K562 (cell line): ENCODE measurements around the gene ARSK. TPM values are rescaled to one million over a fixed set of nuclear protein-coding genes. Genes with fewer than 3 reads are reported as not detected.

Source experiments
- ATAC-seq: fragments of 200-7000 bp; cut with Tn5 transposase; 3 replicates; pipeline ENCODE4 v1.9.1; 2020; ENCODE audit warnings: moderate library complexity
- BruUV-seq: library from RNA; stranded (reverse); fragments of 400-500 nt; replicated peaks from 2 replicates; lab custom pipeline; 2021; lab: Mats Ljungman, UMichigan
- CTCF ChIA-PET: fragments of 300-600 bp; formaldehyde crosslinking; extraction: SDS; loops from one replicate; lab custom pipeline; 2021; ENCODE audit warnings: low intra/inter-chr PET ratio; lab: Yijun Ruan, JAX
- POLR2A ChIA-PET: fragments of 300-600, 350-650 bp; sonication (Branson Sonifier 250); formaldehyde crosslinking; extraction: SDS; loops from one replicate; lab custom pipeline; 2021; ENCODE audit warnings: antibody characterized with exemption, inconsistent platforms; lab: Yijun Ruan, JAX
- DNase-seq, 4 experiments: peaks; one replicate each; pipeline versions ENCODE4 v3.0.0 to v3.0.0-alpha.2; 2011 to 2018; ENCODE audit warnings: low spot score in 3 of 4, mixed read lengths in 3 of 4; ENCODE audit errors: extremely low read depth in 1 of 4
- FAIRE-seq: peaks from 2 replicates; lab custom pipeline; 2011; peaks lifted over from hg19 to GRCh38; lab: Jason Lieb, UNC
- H2AFZ ChIP-seq: 2 replicates; pipeline ENCODE4 v1.6.0; 2011; ENCODE audit warnings: low read depth, low read length, control low read depth, inconsistent platforms
- H3K27ac ChIP-seq: fragments of 200-600 bp; 3 replicates; pipeline ENCODE4 v1.8.0; 2011; ENCODE audit warnings: low read depth, mild to moderate bottlenecking, control low read depth, inconsistent platforms, low read length, moderate library complexity, mixed read lengths; ENCODE audit errors: extremely low read depth
- H3K27me3 ChIP-seq, 2 experiments: fragments of 300-600 bp in 1 of 2; 2 replicates in 1 of 2; 3 replicates in 1 of 2; pipeline versions ENCODE4 v1.6.0 to v1.8.0; 2011; ENCODE audit warnings: inconsistent platforms in 2 of 2, low read length in 2 of 2, mild to moderate bottlenecking in 1 of 2, mixed read lengths in 1 of 2, moderate library complexity in 1 of 2; ENCODE audit not compliant: control insufficient read depth in 2 of 2, insufficient read depth in 2 of 2
- H3K36me3 ChIP-seq: fragments of 300-600 bp; 3 replicates; pipeline ENCODE4 v1.8.0; 2011; ENCODE audit warnings: mild to moderate bottlenecking, low read length, inconsistent platforms; ENCODE audit not compliant: control insufficient read depth, insufficient read depth
- H3K4me1 ChIP-seq, 2 experiments: fragments of 200-600 bp in 1 of 2; replicated peaks in 1 of 2; 2 replicates in 1 of 2; 3 replicates in 1 of 2; pipeline versions ENCODE4 v1.5.1 to v1.8.0; 2011; ENCODE audit warnings: inconsistent platforms in 2 of 2, low read length in 2 of 2, mild to moderate bottlenecking in 1 of 2, mixed read lengths in 1 of 2, moderate library complexity in 1 of 2; ENCODE audit not compliant: control insufficient read depth in 2 of 2, insufficient read depth in 2 of 2
- H3K4me2 ChIP-seq: 2 replicates; pipeline ENCODE4 v1.6.1; 2011; ENCODE audit warnings: low read length, control low read depth, inconsistent platforms, mixed read lengths; ENCODE audit not compliant: insufficient read depth
- H3K4me3 ChIP-seq: fragments of 200-600 bp; sonication (generic), shearing (Covaris generic); 2 replicates; pipeline ENCODE4 v1.5.1; 2016; ENCODE audit warnings: control low read depth, inconsistent platforms
- H3K79me2 ChIP-seq: fragments of 200-600 bp; 3 replicates; pipeline ENCODE4 v1.8.0; 2011; ENCODE audit warnings: low read length, inconsistent platforms; ENCODE audit not compliant: control insufficient read depth, insufficient read depth
- H3K9ac ChIP-seq, 2 experiments: 2 replicates each; pipeline versions ENCODE4 v1.6.0 to v1.6.1; 2011; ENCODE audit warnings: low read depth in 2 of 2, low read length in 2 of 2, control low read depth in 1 of 2, inconsistent platforms in 1 of 2, mild to moderate bottlenecking in 1 of 2, mixed read lengths in 1 of 2; ENCODE audit not compliant: insufficient read depth in 1 of 2
- H3K9me1 ChIP-seq: one replicate; pipeline ENCODE4 v1.6.0; 2011; ENCODE audit warnings: inconsistent platforms, mild to moderate bottlenecking, low read length, moderate library complexity; ENCODE audit not compliant: control insufficient read depth, insufficient read depth
- H3K9me3 ChIP-seq: replicated peaks from 2 replicates; pipeline ENCODE4 v1.5.1; 2011; ENCODE audit warnings: low read depth, low read length, inconsistent platforms; ENCODE audit not compliant: control insufficient read depth, insufficient read depth
- H4K20me1 ChIP-seq: replicated peaks from 2 replicates; pipeline ENCODE4 v1.6.1; 2011; ENCODE audit warnings: low read length, inconsistent platforms, mixed read lengths; ENCODE audit not compliant: control insufficient read depth, insufficient read depth
- CBFB ChIP-seq: sonication (generic); formaldehyde crosslinking; IDR thresholded peaks from 2 replicates; pipeline ENCODE4 v1.4.0; 2020; ENCODE audit warnings: mild to moderate bottlenecking, missing genetic modification reagents
- DACH1 ChIP-seq: fragments of 450-650 bp; IDR thresholded peaks from 2 replicates; pipeline ENCODE4 v1.6.1; 2018; ENCODE audit not compliant: partially characterized antibody
- FUS ChIP-seq: fragments of 200-400 bp; formaldehyde crosslinking; optimal IDR thresholded peaks from 2 replicates; pipeline ENCODE3; 2017; ENCODE audit warnings: low read depth, low read length
- HMGN3 ChIP-seq: IDR thresholded peaks from 2 replicates; pipeline ENCODE4 v1.6.1; 2011; ENCODE audit warnings: borderline replicate concordance, low read depth, mild to moderate bottlenecking, mixed read lengths, low read length; ENCODE audit not compliant: insufficient read length; ENCODE audit errors: extremely low read depth
- IFI16 ChIP-seq: fragments of 250-450 bp; sonication (Bioruptor Pico); IDR thresholded peaks from 2 replicates; pipeline ENCODE4 v2.1.2; 2022; ENCODE audit warnings: mild to moderate bottlenecking, inconsistent platforms
- MYBL2 ChIP-seq, 2 experiments: fragments of 450-650 bp in 1 of 2; sonication (generic) in 1 of 2; formaldehyde crosslinking in 1 of 2; IDR thresholded peaks; 2 replicates each; pipeline versions ENCODE4 v1.6.1 to v1.8.1; 2017 to 2022; ENCODE audit warnings: borderline replicate concordance in 1 of 2, inconsistent platforms in 1 of 2, low read depth in 1 of 2, mild to moderate bottlenecking in 1 of 2, missing genetic modification reagents in 1 of 2, moderate library complexity in 1 of 2
- NFE2L1 ChIP-seq: fragments of 450-650 bp; IDR thresholded peaks from 2 replicates; pipeline ENCODE4 v1.6.1; 2016; ENCODE audit warnings: missing genetic modification characterization, low read depth, mild to moderate bottlenecking, missing compliant biosample characterization, moderate library complexity, borderline replicate concordance
- POLR2A ChIP-seq: fragments of 450-650 bp; conservative IDR thresholded peaks from 2 replicates; pipeline ENCODE4 v1.6.1; 2016
- RBM14 ChIP-seq: fragments of 200-400 bp; formaldehyde crosslinking; IDR thresholded peaks from 2 replicates; pipeline ENCODE4 v1.6.1; 2018; ENCODE audit warnings: low read depth, mild to moderate bottlenecking, low read length, moderate library complexity, borderline replicate concordance; ENCODE audit not compliant: insufficient read depth
- U2AF1 ChIP-seq: fragments of 200-400 bp; formaldehyde crosslinking; optimal IDR thresholded peaks from 2 replicates; pipeline ENCODE3; 2017; ENCODE audit warnings: mild to moderate bottlenecking, low read depth, low read length, moderate library complexity
- ZNF12 ChIP-seq: sonication (generic); formaldehyde crosslinking; IDR thresholded peaks from 2 replicates; pipeline ENCODE4 v1.4.0; 2020; ENCODE audit warnings: mild to moderate bottlenecking, missing genetic modification reagents
- ZNF311 ChIP-seq: fragments of 250-450 bp; sonication (Bioruptor Pico); IDR thresholded peaks from 2 replicates; pipeline ENCODE4 v1.4.0; 2020; ENCODE audit warnings: mild to moderate bottlenecking, moderate library complexity
- ZNF444 ChIP-seq: fragments of 250-450 bp; sonication (Bioruptor Pico); IDR thresholded peaks from 2 replicates; pipeline ENCODE4 v1.4.0; 2020; ENCODE audit warnings: mild to moderate bottlenecking, moderate library complexity
- ZNF780A ChIP-seq: fragments of 250-450 bp; sonication (Bioruptor Pico); IDR thresholded peaks from 2 replicates; pipeline ENCODE4 v1.5.0; 2021; ENCODE audit warnings: mild to moderate bottlenecking
- WGBS: fragments of 100-300 bp; shearing (Covaris generic); methylation state at CpG from one replicate; pipeline ENCODE4 v1.1.6; 2016; ENCODE audit warnings: low coverage, mixed read lengths; ENCODE audit not compliant: insufficient coverage; ENCODE audit errors: missing lambda C conversion rate; 5-methylcytosine and 5-hydroxymethylcytosine counted together
- in situ Hi-C: fragments of 300-500 bp; cut with MboI; formaldehyde crosslinking; loops from 4 replicates; pipeline ENCODE4 v1.15.0; 2018; ENCODE audit warnings: inconsistent platforms, mixed read lengths
- intact Hi-C: fragments of 100-400 bp; cut with micrococcal nuclease; formaldehyde crosslinking; loops from 2 replicates; pipeline ENCODE4 v1.14.2; 2022
- polyA plus RNA-seq, 8 experiments: library from polyadenylated mRNA; depleted of rRNA in 4 of 8; stranded (reverse) in 5 of 8; unstranded in 3 of 8; fragments of >200 nt; fragmentation: Nextera tagmentation in 2 of 8; fragmentation: Illumina TruSeq in 1 of 8; extraction: Ambion mirVana in 2 of 8; extraction: Trizol in 1 of 8; gene quantifications; 2 replicates each; pipeline versions ENCODE4 v1.2.1 to v1.2.3, GENCODE V29; 2011 to 2014; ENCODE audit warnings: inconsistent platforms in 1 of 8, missing spikeins in 1 of 8
- total RNA-seq, 7 experiments: library from RNA; depleted of rRNA in 6 of 7; stranded (reverse); fragments of >200 nt in 6 of 7; fragmentation: Illumina TruSeq in 2 of 7; extraction: Trizol in 2 of 7; gene quantifications; 2 replicates each; pipeline versions ENCODE4 v1.2.1 to v1.2.3, GENCODE V29; 2011 to 2021; ENCODE audit warnings: low replicate concordance in 1 of 7
- TF ChIP-seq, protein P1 (sequence below): sonication (generic); formaldehyde crosslinking; IDR thresholded peaks from 2 replicates; pipeline ENCODE4 v1.8.1; 2023; ENCODE audit warnings: mild to moderate bottlenecking, missing genetic modification reagents
- TF ChIP-seq, protein P2 (sequence below): fragments of 450-650 bp; formaldehyde crosslinking; IDR thresholded peaks from 2 replicates; pipeline ENCODE4 v1.4.0; 2020; ENCODE audit warnings: mild to moderate bottlenecking, mixed read lengths
- TF ChIP-seq, protein P3 (sequence below): fragments of 450-650 bp; conservative IDR thresholded peaks from 2 replicates; pipeline ENCODE4 v1.6.1; 2016; ENCODE audit warnings: missing genetic modification characterization, low read depth, mild to moderate bottlenecking, control low read depth, missing compliant biosample characterization

ARSK gene
- total and polyA plus RNA-seq, 9 of the 15 experiments (the other 6 are each of a cell fraction or from before 2014, with no cell fraction given): 2.7 to 9.4 (median 7.1) TPM

- Histone ChIP-seq H3K4me2 (no peak overlapping the region), H3K4me3 (no peak overlapping the region), H2AFZ (no peak overlapping the region), H3K79me2 (peaks cover 64% of the 10 kb centered on the region), H3K9me3 (no peaks in the 10 kb centered on the region), H3K36me3 (peaks cover 70% of the 10 kb centered on the region), H3K9me1 (no peaks in the 10 kb centered on the region), H3K4me1 (peaks cover 4 to 14% of the 10 kb centered on the region in 2 experiments; a peak in 3 of 5 replicates), H3K27me3 (no peaks in the 10 kb centered on the region), H3K27ac (no peak overlapping the region), H4K20me1 (no peaks in the 10 kb centered on the region)
- POLR2A ChIA-PET: interaction anchor here (0.6 to 1.9 kb wide), 3 partner anchors 17 to 373 kb away, joined by 3 to 7 read pairs (median 3); partner anchors contain the start of gene RHOBTB3
- DNase-seq: no peak
- intact Hi-C loops: no loop called here
- FAIRE-seq: no peak
- WGBS: 83% methylated on average over 1 of the region's 1 CpG
- CTCF ChIA-PET: no interaction called here
- TF ChIP-seq ZNF444: no peak
- TF ChIP-seq ZNF12 (CRISPR knock-in tag): no peak
- no peak for TF ChIP-seq DACH1
- TF ChIP-seq POLR2A: no peak
- no peak for TF ChIP-seq MYBL2 (IDR thresholded peaks at IDR 0.05; ENCODE audit: low read depth)
- no peak for TF ChIP-seq MYBL2 (CRISPR knock-in tag; IDR thresholded peaks at IDR 0.05; ENCODE audit: borderline replicate concordance)
- TF ChIP-seq, protein P1, sequence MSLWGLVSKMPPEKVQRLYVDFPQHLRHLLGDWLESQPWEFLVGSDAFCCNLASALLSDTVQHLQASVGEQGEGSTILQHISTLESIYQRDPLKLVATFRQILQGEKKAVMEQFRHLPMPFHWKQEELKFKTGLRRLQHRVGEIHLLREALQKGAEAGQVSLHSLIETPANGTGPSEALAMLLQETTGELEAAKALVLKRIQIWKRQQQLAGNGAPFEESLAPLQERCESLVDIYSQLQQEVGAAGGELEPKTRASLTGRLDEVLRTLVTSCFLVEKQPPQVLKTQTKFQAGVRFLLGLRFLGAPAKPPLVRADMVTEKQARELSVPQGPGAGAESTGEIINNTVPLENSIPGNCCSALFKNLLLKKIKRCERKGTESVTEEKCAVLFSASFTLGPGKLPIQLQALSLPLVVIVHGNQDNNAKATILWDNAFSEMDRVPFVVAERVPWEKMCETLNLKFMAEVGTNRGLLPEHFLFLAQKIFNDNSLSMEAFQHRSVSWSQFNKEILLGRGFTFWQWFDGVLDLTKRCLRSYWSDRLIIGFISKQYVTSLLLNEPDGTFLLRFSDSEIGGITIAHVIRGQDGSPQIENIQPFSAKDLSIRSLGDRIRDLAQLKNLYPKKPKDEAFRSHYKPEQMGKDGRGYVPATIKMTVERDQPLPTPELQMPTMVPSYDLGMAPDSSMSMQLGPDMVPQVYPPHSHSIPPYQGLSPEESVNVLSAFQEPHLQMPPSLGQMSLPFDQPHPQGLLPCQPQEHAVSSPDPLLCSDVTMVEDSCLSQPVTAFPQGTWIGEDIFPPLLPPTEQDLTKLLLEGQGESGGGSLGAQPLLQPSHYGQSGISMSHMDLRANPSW (CRISPR knock-in tag): no peak
- TF ChIP-seq, protein P2, sequence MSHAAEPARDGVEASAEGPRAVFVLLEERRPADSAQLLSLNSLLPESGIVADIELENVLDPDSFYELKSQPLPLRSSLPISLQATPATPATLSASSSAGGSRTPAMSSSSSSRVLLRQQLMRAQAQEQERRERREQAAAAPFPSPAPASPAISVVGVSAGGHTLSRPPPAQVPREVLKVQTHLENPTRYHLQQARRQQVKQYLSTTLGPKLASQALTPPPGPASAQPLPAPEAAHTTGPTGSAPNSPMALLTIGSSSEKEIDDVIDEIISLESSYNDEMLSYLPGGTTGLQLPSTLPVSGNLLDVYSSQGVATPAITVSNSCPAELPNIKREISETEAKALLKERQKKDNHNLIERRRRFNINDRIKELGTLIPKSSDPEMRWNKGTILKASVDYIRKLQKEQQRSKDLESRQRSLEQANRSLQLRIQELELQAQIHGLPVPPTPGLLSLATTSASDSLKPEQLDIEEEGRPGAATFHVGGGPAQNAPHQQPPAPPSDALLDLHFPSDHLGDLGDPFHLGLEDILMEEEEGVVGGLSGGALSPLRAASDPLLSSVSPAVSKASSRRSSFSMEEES (CRISPR knock-in tag): no peak
- no peak for TF ChIP-seq U2AF1
- TF ChIP-seq CBFB (CRISPR knock-in tag): no peak
- no peak for TF ChIP-seq IFI16
- no peak for TF ChIP-seq ZNF311 (CRISPR knock-in tag)
- TF ChIP-seq RBM14: no peak
- no peak for TF ChIP-seq NFE2L1
- TF ChIP-seq, protein P3, sequence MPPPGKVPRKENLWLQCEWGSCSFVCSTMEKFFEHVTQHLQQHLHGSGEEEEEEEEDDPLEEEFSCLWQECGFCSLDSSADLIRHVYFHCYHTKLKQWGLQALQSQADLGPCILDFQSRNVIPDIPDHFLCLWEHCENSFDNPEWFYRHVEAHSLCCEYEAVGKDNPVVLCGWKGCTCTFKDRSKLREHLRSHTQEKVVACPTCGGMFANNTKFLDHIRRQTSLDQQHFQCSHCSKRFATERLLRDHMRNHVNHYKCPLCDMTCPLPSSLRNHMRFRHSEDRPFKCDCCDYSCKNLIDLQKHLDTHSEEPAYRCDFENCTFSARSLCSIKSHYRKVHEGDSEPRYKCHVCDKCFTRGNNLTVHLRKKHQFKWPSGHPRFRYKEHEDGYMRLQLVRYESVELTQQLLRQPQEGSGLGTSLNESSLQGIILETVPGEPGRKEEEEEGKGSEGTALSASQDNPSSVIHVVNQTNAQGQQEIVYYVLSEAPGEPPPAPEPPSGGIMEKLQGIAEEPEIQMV: no peak
- TF ChIP-seq HMGN3: no peak
- no peak for TF ChIP-seq FUS
- TF ChIP-seq ZNF780A (CRISPR knock-in tag): no peak
- TF ChIP-seq, all 486 proteins: peak for 0
- in situ Hi-C loops: no loop called here
- no TSS peak for BruUV-seq
- no peak overlapping the region for H3K9ac ChIP-seq
- ATAC-seq: no peak
Measured at GRCh38 chr5:95652849-95653248, 97.9 kb downstream of the ARSK start.
